DOHH2 (cell line): ENCODE measurements around the gene TERB1.

Source experiments
- CTCF ChIP-seq: fragments of 200-600 bp; sonication (generic); IDR thresholded peaks from one replicate; pipeline ENCODE4 v1.5.1; 2014; ENCODE audit warnings: antibody characterized with exemption, mild to moderate bottlenecking, low read depth, low read length; ENCODE audit not compliant: poor library complexity, severe bottlenecking
- EZH2phosphoT487 ChIP-seq: fragments of 200-600 bp; sonication (generic); IDR thresholded peaks from 2 replicates; pipeline ENCODE4 v1.6.1; 2017; ENCODE audit warnings: borderline replicate concordance, mild to moderate bottlenecking, antibody characterized with exemption, low read length, moderate library complexity, mixed read lengths

- TF ChIP-seq CTCF = no peak
- no peak for TF ChIP-seq EZH2phosphoT487
Measured at GRCh38 chr16:66810391-66810790, 9.0 kb upstream of the TERB1 start.
